ENCODE data around the gene MMP24. TPM values are rescaled to one million over a fixed set of nuclear protein-coding genes. Genes with fewer than 3 reads are reported as not detected.
A peak's percentile ranks its signal among the peaks of the same experiment; 100 is the strongest.

MMP24 gene
- total and polyA plus RNA-seq, 2 experiments from 2014 or later: 0.69 to 1.2 TPM

DNA sequence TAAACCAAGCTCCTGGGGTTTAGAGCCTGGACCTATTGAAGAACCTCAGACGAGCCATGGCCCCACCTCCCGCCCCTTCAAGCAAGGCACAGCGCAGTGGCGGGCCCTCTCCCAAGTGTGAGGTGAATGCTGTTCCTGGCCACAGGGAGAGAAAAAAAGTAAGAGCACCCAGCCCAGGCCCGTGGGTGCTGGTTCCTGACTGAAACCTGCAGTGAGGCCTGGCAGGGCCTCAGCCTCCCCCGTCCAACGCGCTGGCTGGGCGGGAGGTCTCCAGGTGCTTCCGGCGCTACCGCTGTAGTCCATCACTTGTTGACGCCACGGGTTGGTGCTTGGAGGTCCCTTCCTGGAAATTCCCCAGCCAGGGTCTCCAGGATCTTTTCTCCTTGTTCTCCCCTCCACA is 71.2 kb downstream of the MMP24 start:
- TF ChIP-seq EZH2 (IDR thresholded peaks at IDR 0.05; ENCODE audit: borderline replicate concordance) (no peak), EZH2phosphoT487 (IDR thresholded peaks at IDR 0.05; ENCODE audit: low read depth, severe bottlenecking, unreplicated experiment) (no peak)
- TF ChIP-seq, protein P1, sequence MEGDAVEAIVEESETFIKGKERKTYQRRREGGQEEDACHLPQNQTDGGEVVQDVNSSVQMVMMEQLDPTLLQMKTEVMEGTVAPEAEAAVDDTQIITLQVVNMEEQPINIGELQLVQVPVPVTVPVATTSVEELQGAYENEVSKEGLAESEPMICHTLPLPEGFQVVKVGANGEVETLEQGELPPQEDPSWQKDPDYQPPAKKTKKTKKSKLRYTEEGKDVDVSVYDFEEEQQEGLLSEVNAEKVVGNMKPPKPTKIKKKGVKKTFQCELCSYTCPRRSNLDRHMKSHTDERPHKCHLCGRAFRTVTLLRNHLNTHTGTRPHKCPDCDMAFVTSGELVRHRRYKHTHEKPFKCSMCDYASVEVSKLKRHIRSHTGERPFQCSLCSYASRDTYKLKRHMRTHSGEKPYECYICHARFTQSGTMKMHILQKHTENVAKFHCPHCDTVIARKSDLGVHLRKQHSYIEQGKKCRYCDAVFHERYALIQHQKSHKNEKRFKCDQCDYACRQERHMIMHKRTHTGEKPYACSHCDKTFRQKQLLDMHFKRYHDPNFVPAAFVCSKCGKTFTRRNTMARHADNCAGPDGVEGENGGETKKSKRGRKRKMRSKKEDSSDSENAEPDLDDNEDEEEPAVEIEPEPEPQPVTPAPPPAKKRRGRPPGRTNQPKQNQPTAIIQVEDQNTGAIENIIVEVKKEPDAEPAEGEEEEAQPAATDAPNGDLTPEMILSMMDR (IDR thresholded peaks at IDR 0.05; ENCODE audit: poor library complexity): no peak
- H3K9me3 ChIP-seq (ENCODE audit: low read depth): no peaks in the 10 kb centered on the region
- no peak overlapping the region for H3K4me3 ChIP-seq
- no peak overlapping the region for H3K4me2 ChIP-seq
- H3K79me2 ChIP-seq: no peaks in the 10 kb centered on the region
- H3K36me3 ChIP-seq (replicated peaks; ENCODE audit: insufficient read depth, low read depth): no peaks in the 10 kb centered on the region
- no peak overlapping the region for H2AFZ ChIP-seq
- peak; percentile 3 for DNase-seq (ENCODE audit: low spot score)
- WGBS (ENCODE audit: low lambda C conversion rate, missing lambda C conversion rate): 94% methylated on average over 14 of the region's 14 CpGs
- no peaks in the 10 kb centered on the region for H3K9me2 ChIP-seq (replicated peaks; ENCODE audit: insufficient read depth)
- H3K4me1 ChIP-seq (ENCODE audit: insufficient read depth): peaks cover 4% of the 10 kb centered on the region
- H3K27ac ChIP-seq: no peak overlapping the region
- no peaks in the 10 kb centered on the region for H3K27me3 ChIP-seq
- H4K20me1 ChIP-seq (ENCODE audit: insufficient read depth, poor library complexity, severe bottlenecking): no peaks in the 10 kb centered on the region

DNA sequence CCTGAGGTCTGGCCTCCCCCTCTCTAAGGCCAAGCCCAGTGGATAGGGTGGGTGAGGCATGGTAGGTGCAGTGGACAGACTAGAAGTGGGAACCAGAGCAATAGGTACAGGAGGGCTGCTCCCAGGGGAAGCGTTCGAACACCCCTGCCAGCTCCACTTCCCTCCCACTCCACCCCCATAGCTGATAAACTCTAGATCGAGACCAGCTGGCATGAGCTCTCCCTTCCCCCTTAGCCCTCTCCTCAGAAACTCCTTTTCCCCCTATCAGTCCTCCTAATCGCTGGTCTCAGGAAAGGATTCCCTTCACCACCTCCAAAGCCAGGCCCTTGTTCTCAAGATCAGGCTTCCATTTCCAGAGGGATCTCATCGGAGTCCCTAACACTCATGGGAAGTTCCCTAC is 71.8 kb downstream of the MMP24 start:
- Histone ChIP-seq H3K4me2 (no peak overlapping the region), H4K20me1 (ENCODE audit: insufficient read depth, poor library complexity, severe bottlenecking) (no peaks in the 10 kb centered on the region), H3K27me3 (no peaks in the 10 kb centered on the region), H3K9me2 (replicated peaks; ENCODE audit: insufficient read depth) (no peaks in the 10 kb centered on the region), H3K4me3 (no peak overlapping the region), H3K36me3 (replicated peaks; ENCODE audit: insufficient read depth, low read depth) (no peaks in the 10 kb centered on the region), H3K79me2 (no peaks in the 10 kb centered on the region), H2AFZ (no peak overlapping the region), H3K4me1 (ENCODE audit: insufficient read depth) (peaks cover 10% of the 10 kb centered on the region), H3K27ac (no peak overlapping the region), H3K9me3 (ENCODE audit: low read depth) (no peaks in the 10 kb centered on the region)
- TF ChIP-seq, protein P1 (IDR thresholded peaks at IDR 0.05; ENCODE audit: poor library complexity): no peak
- TF ChIP-seq EZH2 (IDR thresholded peaks at IDR 0.05; ENCODE audit: borderline replicate concordance): no peak
- no peak for TF ChIP-seq EZH2phosphoT487 (IDR thresholded peaks at IDR 0.05; ENCODE audit: low read depth, severe bottlenecking, unreplicated experiment)
- DNase-seq (ENCODE audit: low spot score): no peak
- WGBS (ENCODE audit: low lambda C conversion rate, missing lambda C conversion rate): 59% methylated on average over 5 of the region's 5 CpGs

DNA sequence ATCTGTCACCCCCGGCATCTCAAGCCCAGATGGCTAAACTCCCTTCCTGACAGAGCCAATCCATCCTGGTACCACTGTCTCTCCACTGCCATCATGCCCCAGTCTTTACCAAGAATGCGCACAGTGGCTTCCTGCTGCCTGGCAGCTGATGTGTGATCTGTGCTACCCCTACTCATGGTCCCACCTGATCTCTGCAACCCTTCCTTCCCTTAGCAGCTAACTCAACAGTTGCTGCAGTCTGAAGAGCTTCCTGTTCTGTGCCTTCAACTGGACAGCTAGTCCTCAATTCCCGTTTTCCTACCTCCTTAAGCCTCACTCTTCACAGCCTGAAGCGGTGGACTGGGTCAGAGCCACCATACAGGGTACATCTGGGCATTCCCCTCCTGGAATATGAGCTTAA is 73.3 kb downstream of the MMP24 start:
- H3K4me3 ChIP-seq: no peak overlapping the region
- WGBS (ENCODE audit: low lambda C conversion rate, missing lambda C conversion rate): 95% methylated on average over 4 of the region's 4 CpGs

More for the DNA sequence above, 73.3 kb downstream of the MMP24 start:
- H3K27me3 ChIP-seq: no peaks in the 10 kb centered on the region
- H4K20me1 ChIP-seq (ENCODE audit: insufficient read depth, poor library complexity, severe bottlenecking): no peaks in the 10 kb centered on the region
- H2AFZ ChIP-seq: no peak overlapping the region
- no peaks in the 10 kb centered on the region for H3K9me2 ChIP-seq (replicated peaks; ENCODE audit: insufficient read depth)
- no peaks in the 10 kb centered on the region for H3K36me3 ChIP-seq (replicated peaks; ENCODE audit: insufficient read depth, low read depth)
- H3K27ac ChIP-seq: no peak overlapping the region
- TF ChIP-seq EZH2phosphoT487 (IDR thresholded peaks at IDR 0.05; ENCODE audit: low read depth, severe bottlenecking, unreplicated experiment): no peak
- TF ChIP-seq EZH2 (IDR thresholded peaks at IDR 0.05; ENCODE audit: borderline replicate concordance): no peak
- TF ChIP-seq, protein P1 (IDR thresholded peaks at IDR 0.05; ENCODE audit: poor library complexity): no peak
- DNase-seq (ENCODE audit: low spot score): no peak
- H3K9me3 ChIP-seq (ENCODE audit: low read depth): no peaks in the 10 kb centered on the region
- H3K4me1 ChIP-seq (ENCODE audit: insufficient read depth): peaks cover 18% of the 10 kb centered on the region
- H3K79me2 ChIP-seq: no peaks in the 10 kb centered on the region
- no peak overlapping the region for H3K4me2 ChIP-seq
